DMS153 treated with DMSO at 0.1 percent for 48 hours (cell line): ENCODE results near the gene TAGLN.
A peak's percentile ranks its signal among the peaks of the same experiment; 100 is the strongest.

ENCODE experiments used
- DNase-seq: peaks from one replicate; lab custom pipeline; 2025; ENCODE audit not compliant: unreplicated experiment; lab: John Stamatoyannopoulos, UW

Gene TAGLN

GRCh38 chr11:117212697-117213355 is 13.7 kb downstream of the TAGLN start:
- DNase-seq: no peak

GRCh38 chr11:117214404-117215110 is 15.4 kb downstream of the TAGLN start:
- DNase-seq: no peak

- no peak for DNase-seq
Measured at GRCh38 chr11:117217141-117218084, 18.2 kb downstream of the TAGLN start.

- no peak for DNase-seq
Measured at GRCh38 chr11:117218133-117218915, 19.2 kb downstream of the TAGLN start.

GRCh38 chr11:117219001-117219400 is 19.8 kb downstream of the TAGLN start:
- no peak for DNase-seq

- DNase-seq: no peak
Measured at GRCh38 chr11:117219455-117219854, 20.3 kb downstream of the TAGLN start.

- no peak for DNase-seq
Measured at GRCh38 chr11:117219995-117220394, 20.8 kb downstream of the TAGLN start.

GRCh38 chr11:117220568-117220967 is 21.4 kb downstream of the TAGLN start:
- DNase-seq: no peak

GRCh38 chr11:117220999-117221774 is 22.0 kb downstream of the TAGLN start:
- DNase-seq: no peak

- DNase-seq: peak; percentile 44
Measured at GRCh38 chr11:117221775-117222517, 22.8 kb downstream of the TAGLN start.

GRCh38 chr11:117222991-117223740 is 24.0 kb downstream of the TAGLN start:
- no peak for DNase-seq

GRCh38 chr11:117223741-117224689 is 24.8 kb downstream of the TAGLN start:
- no peak for DNase-seq

- no peak for DNase-seq
Measured at GRCh38 chr11:117225553-117226170, 26.5 kb downstream of the TAGLN start.

GRCh38 chr11:117226388-117227385 is 27.5 kb downstream of the TAGLN start:
- DNase-seq: peak; percentile 86

- no peak for DNase-seq
Measured at GRCh38 chr11:117228091-117228490, 28.9 kb downstream of the TAGLN start.

GRCh38 chr11:117229411-117229810 is 30.2 kb downstream of the TAGLN start:
- DNase-seq: no peak
